Bronchial epithelial cell (primary cell): ENCODE results near the gene NMRK2. TPM values are rescaled to one million over a fixed set of nuclear protein-coding genes. Genes with fewer than 3 reads are reported as not detected.
"Not testable (repeated sequence)": the region's sequence is repeated elsewhere in the genome, so short reads cannot be mapped to it uniquely, and the experiment has no call there.

Experiments used
- DNase-seq: peaks from one replicate; pipeline ENCODE4 v3.0.0-alpha.2; 2010; ENCODE audit warnings: low read depth
- FAIRE-seq: peaks from 2 replicates; lab custom pipeline; 2011; peaks lifted over from hg19 to GRCh38; lab: Jason Lieb, UNC
- H3K27me3 ChIP-seq: 2 replicates; pipeline ENCODE4 v1.5.1; 2011; ENCODE audit warnings: low read length; ENCODE audit not compliant: control insufficient read depth, insufficient read depth
- H3K36me3 ChIP-seq: 2 replicates; pipeline ENCODE4 v1.5.1; 2011; ENCODE audit warnings: low read length; ENCODE audit not compliant: control insufficient read depth, insufficient read depth
- H3K4me3 ChIP-seq: 2 replicates; pipeline ENCODE4 v1.5.1; 2011; ENCODE audit warnings: mild to moderate bottlenecking, low read depth, low read length, control low read depth
- total RNA-seq: library from RNA; depleted of rRNA; stranded (reverse); fragments of >200 nt; gene quantifications from 2 replicates; pipeline ENCODE4 v1.2.1, GENCODE V29; 2014
- TF ChIP-seq, protein P1 (sequence below): IDR thresholded peaks from 2 replicates; pipeline ENCODE4 v1.5.1; 2011; ENCODE audit warnings: mild to moderate bottlenecking, moderate library complexity, low read length, control low read depth, inconsistent platforms; ENCODE audit not compliant: insufficient read depth, severe bottlenecking

The NMRK2 gene
- not detected in 2 replicates for total RNA-seq

DNA sequence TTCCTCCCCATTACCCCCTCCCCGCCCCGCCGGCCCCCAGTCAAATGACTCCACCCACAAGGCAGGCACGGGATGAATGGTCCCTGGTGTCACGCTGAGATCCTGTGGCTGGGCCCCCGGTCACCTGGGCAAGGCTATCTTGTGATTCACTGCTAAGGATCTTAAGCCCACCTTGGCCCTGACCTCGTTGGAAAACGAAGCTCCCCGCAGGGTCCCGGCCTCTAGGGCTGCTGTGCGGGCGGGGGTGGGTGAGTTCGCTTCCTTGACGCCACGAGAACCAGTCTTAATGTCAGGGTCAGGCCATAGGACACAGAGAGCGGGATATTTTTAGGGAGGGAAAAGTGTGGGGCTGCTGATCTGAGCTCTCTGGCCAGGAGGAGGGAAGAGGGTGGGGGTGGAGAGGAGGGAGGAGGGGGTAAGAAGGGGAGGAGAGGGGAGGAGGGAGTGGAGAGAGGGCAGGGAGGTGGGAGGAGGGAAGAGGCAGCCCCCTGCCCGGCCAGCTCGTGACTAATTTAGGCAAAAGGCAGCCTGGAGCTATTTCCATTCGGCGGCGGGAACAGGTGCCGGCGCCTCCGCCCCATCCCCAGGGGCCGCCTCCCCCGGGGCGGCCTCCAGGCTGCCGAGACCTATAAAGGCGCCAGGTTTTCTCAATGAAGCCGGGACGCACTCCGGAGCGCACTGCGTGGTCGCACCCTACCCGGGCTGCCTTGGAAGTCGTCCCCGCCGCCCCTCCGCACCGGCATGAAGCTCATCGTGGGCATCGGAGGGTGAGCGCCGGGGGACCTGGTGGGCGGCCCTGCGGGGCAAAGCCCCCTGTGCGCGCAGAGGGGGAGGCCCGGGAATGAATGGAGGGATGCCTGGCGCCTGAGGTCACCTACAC lies at the start of gene NMRK2:
NMRK2 (plus strand) TSS at position 139 of the 880 bp plus-strand sequence; CDS start at position 742, 603 bp downstream.
- Histone ChIP-seq H3K27me3 (peaks cover 6% of the 10 kb centered on the region), H3K4me3 (no peak within 1 kb of the TSS), H3K36me3 (no peaks in the 10 kb centered on the region)
- FAIRE-seq (no peak), DNase-seq (no peak)
- TF ChIP-seq, protein P1, sequence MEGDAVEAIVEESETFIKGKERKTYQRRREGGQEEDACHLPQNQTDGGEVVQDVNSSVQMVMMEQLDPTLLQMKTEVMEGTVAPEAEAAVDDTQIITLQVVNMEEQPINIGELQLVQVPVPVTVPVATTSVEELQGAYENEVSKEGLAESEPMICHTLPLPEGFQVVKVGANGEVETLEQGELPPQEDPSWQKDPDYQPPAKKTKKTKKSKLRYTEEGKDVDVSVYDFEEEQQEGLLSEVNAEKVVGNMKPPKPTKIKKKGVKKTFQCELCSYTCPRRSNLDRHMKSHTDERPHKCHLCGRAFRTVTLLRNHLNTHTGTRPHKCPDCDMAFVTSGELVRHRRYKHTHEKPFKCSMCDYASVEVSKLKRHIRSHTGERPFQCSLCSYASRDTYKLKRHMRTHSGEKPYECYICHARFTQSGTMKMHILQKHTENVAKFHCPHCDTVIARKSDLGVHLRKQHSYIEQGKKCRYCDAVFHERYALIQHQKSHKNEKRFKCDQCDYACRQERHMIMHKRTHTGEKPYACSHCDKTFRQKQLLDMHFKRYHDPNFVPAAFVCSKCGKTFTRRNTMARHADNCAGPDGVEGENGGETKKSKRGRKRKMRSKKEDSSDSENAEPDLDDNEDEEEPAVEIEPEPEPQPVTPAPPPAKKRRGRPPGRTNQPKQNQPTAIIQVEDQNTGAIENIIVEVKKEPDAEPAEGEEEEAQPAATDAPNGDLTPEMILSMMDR, result no peak

- DNase-seq (no peak), FAIRE-seq (no peak)
- no peak overlapping the region for H3K4me3 ChIP-seq
- no peaks in the 10 kb centered on the region for H3K27me3 ChIP-seq
- TF ChIP-seq, protein P1, result no peak
- H3K36me3 ChIP-seq, result no peaks in the 10 kb centered on the region
Observed at GRCh38 chr19:3890591-3890990, 42.3 kb upstream of the NMRK2 start.

DNA sequence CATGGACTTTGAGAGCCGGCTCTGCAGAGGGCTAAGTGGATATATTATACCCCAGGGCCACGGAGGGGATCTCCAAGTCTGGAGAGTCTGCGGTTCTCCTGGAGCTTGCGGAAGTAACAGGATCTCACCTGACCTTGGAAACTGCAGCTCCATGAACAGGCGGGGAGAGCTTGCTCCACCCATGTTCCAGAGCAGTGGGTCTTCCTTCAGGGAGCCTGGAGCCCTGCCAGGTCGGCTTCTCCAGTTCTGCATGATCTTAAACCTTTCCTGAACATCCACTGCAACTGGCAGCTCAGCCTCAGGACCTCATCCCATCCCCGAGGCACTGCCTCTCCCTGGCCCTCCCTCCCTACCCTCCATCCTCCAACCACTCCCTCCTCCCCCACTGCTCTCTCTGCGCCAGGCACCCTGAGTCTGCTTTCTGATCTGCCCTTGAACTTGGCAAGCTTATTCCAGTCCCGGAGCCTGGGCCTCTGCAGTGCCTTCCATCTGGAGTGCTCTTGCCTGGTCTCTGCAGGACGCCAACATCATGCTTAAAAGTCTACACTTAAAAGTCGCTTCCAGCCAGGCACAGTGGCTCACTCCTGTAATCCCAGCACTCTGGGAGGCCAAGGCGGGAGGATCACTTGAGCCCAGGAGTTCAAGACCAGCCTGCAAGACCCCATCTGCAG lies 39.2 kb upstream of the NMRK2 start:
- no peak for FAIRE-seq
- H3K27me3 ChIP-seq, result no peaks in the 10 kb centered on the region
- no peaks in the 10 kb centered on the region for H3K36me3 ChIP-seq
- no peak for DNase-seq
- TF ChIP-seq, protein P1, result no peak
- no peak overlapping the region for H3K4me3 ChIP-seq

GRCh38 chr19:3894959-3895358 lies 37.9 kb upstream of the NMRK2 start:
- not testable (repeated sequence) for FAIRE-seq, H3K36me3 ChIP-seq, H3K27me3 ChIP-seq, H3K4me3 ChIP-seq, DNase-seq

DNA sequence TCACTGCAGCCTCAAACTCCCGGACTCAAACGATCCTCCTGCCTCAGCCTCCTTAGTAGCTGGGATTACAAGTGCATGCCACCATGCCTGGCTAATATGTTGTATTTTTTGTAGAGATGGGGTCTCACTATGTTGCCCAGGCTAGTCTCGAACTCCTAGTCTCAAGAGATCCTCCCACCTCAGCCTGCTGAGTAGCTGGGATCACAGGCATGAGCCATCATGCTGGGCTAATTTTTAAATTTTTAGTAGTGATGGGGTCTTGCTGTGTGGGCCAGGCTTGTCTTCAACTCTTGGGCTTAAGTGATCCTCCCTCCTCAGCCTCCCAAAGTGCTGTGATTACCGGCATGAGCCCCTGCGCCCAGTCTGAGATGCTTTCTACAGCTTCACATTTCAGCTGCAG lies 37.1 kb upstream of the NMRK2 start:
- Histone ChIP-seq H3K27me3 (no peaks in the 10 kb centered on the region), H3K36me3 (no peaks in the 10 kb centered on the region), H3K4me3 (no peak overlapping the region)
- DNase-seq (no peak), FAIRE-seq (no peak)
- TF ChIP-seq, protein P1, result no peak

DNA sequence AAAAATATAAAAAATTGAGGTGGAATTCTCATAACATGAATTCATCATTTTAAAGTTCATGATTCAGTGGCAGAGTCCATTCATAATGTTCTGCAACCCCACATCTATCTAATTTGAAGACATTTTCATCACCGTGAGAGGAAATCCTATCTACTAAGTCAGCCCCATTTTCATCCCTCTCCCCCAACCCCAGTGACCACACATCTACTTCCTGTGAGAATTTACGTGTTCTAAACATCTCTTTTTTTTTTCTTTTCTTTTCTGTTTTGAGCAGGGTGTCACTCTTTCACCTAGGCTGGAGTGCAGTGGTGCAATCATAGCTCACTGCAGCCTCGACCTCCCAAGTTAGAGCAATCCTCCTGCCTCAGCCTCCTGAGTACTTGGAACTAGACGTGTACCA lies 34.9 kb upstream of the NMRK2 start:
- Histone ChIP-seq H3K4me3 (no peak overlapping the region), H3K36me3 (no peaks in the 10 kb centered on the region), H3K27me3 (no peaks in the 10 kb centered on the region)
- TF ChIP-seq, protein P1, result no peak
- FAIRE-seq (no peak), DNase-seq (no peak)
